GM12801 (cell line): ENCODE results near the gene OVOL1.

Experiments used
- TF ChIP-seq, protein P1 (sequence below): IDR thresholded peaks from one replicate; pipeline ENCODE4 v1.5.1; 2011; ENCODE audit warnings: control low read depth; ENCODE audit not compliant: insufficient read length; ENCODE audit errors: extremely low read depth

The OVOL1 gene

DNA sequence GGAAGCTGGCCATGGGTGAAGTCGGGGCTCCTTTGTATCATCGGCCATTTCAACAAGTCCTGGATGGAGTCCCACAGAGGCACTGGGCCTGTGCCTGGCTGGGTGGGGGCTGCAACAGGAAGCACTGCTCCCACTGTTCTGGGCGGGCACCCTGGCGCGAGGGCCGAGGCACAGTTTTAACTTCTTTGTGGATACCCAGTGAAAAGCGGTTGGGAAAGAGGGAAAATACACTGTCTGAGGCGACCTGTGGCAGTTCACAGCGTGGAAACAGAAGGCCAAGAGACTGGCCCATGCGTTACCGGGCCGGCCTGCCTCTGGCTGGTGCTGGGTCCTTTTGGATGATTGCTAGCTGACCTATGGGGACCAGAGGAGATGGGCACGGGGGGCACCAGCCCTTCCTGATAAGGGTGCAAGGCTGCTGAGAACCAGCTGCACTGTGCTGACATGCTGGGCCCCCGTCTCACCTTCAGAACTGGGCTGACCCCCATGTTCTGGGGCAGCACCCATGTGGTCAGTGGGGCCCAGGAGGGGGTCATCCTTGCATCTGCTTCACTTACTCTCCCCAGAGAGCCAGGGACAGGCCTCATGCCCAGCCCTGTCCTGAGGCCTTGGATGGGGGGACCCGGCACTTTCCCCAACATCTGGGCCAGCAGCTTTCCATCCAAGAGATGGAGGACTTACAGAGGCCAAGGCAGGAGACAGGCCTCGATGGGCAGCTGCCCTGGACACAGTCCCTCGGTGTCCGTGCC lies 4.2 kb downstream of the OVOL1 start:
- TF ChIP-seq, protein P1, sequence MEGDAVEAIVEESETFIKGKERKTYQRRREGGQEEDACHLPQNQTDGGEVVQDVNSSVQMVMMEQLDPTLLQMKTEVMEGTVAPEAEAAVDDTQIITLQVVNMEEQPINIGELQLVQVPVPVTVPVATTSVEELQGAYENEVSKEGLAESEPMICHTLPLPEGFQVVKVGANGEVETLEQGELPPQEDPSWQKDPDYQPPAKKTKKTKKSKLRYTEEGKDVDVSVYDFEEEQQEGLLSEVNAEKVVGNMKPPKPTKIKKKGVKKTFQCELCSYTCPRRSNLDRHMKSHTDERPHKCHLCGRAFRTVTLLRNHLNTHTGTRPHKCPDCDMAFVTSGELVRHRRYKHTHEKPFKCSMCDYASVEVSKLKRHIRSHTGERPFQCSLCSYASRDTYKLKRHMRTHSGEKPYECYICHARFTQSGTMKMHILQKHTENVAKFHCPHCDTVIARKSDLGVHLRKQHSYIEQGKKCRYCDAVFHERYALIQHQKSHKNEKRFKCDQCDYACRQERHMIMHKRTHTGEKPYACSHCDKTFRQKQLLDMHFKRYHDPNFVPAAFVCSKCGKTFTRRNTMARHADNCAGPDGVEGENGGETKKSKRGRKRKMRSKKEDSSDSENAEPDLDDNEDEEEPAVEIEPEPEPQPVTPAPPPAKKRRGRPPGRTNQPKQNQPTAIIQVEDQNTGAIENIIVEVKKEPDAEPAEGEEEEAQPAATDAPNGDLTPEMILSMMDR: no peak

DNA sequence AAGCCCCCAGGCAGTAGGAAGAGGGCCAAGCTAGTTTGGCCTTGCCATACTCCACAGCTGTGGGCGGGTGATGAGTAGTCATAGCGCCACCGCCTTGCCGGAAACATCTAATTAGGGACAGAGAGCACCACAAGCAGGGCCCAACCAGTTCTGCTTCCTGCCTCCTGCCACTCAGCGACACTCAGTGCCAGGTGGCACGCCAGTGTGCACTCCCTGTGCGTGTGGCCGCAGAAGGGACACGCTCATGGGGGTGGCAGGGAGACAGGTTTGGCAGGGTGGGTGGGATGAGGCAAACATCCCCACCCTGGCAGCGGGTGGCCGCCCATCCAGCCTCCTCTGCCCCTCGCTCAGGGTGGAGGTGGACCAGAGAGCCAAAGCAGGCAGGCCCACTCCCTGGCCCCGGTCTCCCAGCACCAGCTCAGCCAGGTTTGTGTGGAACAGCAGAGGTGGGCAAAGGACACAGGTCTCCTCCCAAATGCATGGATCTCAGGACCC lies 4.9 kb downstream of the OVOL1 start:
- TF ChIP-seq, protein P1: no peak

DNA sequence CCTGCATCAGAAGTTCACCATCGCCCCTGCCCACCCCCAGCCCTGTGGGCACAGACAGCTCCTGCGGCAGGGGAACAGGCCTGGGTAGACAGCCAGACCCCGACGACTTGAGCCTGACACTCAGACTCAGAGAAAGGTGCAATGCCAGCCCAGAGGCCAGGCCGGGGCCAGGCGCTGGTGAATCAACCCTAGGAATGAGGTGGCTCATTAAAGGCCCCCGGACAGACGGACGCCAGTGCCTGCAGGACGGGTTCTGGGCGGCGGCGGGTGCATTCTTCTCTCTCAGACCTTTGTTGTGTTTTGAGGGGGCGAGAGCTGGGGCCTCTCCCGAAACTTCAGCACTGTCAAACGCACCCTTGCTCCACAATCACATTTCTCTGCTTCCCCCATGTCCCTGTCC lies 5.6 kb downstream of the OVOL1 start:
- TF ChIP-seq, protein P1: no peak

DNA sequence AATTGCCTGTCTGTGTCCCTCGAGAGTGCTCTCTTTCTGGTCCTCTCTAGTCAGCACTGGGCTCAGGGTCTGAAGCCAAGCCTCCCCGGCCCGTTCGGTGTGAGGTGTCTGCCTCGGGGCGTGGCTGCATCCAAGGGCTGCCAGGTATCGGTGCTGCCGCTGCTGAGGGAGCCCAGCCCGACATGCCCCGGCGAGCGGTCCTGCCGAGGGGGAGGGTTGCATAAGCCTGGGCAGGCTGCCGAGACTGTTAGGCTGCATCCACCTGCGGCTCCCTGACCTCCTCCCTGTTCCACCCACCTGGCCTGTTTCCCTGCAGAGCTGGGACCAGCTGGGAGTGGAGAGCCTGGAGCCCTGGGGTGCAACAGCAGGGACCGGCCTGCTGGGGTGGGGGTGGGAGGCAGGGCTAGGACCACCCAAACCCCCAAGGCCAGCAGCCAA lies 6.3 kb downstream of the OVOL1 start:
- TF ChIP-seq, protein P1: no peak

DNA sequence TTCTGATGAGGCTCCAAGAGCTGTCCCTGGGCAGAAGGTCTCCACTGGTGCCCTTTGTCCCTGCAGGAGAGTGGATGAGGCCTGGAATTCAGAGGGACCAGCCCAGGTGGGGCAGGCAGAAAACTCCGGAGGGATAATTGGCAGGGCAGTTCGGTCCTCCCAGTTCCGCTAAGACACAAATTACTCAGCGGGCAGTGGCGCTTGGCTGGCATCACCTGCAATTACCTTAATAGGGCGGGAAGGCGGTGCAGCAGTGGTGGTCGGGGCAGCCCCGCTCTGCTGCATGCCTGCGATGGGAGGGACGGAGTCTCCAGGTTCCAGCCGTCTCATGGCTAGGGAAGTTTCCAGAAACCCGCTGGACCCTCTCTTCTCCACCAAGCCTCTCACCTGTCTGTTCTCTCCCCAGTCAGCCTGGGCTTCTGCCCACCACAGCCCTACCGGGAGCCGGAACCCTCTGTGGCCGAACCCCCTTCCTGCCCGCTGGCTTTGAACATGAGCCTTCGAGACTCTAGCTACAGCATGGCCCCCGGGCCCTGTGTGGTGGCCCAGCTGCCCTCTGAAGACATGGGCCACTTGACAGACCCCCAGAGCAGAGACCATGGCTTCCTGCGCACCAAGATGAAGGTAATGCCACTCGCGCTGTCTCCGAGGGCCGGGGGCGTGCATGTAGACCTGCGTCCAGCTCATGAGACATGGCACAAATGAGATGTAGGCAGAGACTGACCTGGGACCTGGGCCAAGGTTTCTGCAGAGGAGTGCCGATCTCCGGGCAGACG lies 7.0 kb downstream of the OVOL1 start:
- TF ChIP-seq, protein P1: no peak

DNA sequence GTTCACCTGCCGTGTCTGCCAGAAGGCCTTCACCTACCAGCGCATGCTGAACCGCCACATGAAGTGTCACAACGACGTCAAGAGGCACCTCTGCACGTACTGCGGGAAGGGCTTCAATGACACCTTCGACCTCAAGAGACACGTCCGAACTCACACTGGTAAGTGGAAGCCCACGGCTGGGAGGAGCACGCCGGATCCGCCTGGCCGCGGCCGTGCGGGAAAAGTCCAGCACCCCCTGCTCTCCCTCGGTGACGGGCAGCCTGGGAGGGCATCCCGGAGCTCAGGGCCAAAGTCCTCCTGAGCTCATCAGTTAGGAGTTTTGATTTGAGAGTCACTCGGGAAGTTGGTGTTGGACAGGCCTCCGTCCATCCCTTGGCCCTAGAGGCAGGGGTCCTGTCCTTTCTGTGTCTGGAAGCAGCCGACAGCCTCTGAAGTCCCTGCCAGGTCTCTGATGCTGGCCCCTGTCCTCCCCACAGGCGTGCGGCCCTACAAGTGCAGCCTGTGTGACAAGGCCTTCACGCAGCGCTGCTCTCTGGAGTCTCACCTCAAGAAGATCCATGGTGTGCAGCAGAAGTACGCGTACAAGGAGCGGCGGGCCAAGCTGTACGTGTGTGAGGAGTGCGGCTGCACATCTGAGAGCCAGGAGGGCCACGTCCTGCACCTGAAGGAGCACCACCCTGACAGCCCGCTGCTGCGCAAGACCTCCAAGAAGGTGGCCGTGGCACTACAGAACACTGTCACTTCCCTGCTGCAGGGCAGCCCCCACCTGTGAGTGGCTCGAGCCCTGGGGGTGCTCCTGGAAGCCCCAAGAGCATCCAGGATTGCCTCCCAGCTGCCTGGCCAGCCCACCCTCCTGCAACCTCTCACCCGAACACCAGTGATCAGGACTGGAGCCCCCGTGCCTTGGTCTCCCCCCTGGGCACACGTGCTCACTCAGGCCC lies 8.0 kb downstream of the OVOL1 start:
- TF ChIP-seq, protein P1: no peak
